SK-N-SH treated with all-trans-retinoic acid at 6 μM for 48 hours (cell line): ENCODE data around the gene TNFAIP8.

Experiments used
- PATZ1 ChIP-seq: fragments of 250-450 bp; sonication (Bioruptor Pico); IDR thresholded peaks from 2 replicates; pipeline ENCODE4 v1.8.0; 2020; ENCODE audit warnings: mild to moderate bottlenecking, moderate library complexity, borderline replicate concordance
- RARB ChIP-seq: fragments of 250-450 bp; sonication (Bioruptor Pico); IDR thresholded peaks from 2 replicates; pipeline ENCODE4 v1.8.0; 2021; ENCODE audit warnings: mild to moderate bottlenecking, moderate library complexity
- ZFP3 ChIP-seq: fragments of 250-450 bp; sonication (Bioruptor Pico); IDR thresholded peaks from 2 replicates; pipeline ENCODE4 v1.5.0; 2020; ENCODE audit warnings: mild to moderate bottlenecking, moderate library complexity
- ZNF565 ChIP-seq: fragments of 450-650 bp; formaldehyde crosslinking; conservative IDR thresholded peaks from 2 replicates; pipeline ENCODE4 v1.5.0; 2020; ENCODE audit warnings: low read depth, mild to moderate bottlenecking, moderate library complexity

DNA sequence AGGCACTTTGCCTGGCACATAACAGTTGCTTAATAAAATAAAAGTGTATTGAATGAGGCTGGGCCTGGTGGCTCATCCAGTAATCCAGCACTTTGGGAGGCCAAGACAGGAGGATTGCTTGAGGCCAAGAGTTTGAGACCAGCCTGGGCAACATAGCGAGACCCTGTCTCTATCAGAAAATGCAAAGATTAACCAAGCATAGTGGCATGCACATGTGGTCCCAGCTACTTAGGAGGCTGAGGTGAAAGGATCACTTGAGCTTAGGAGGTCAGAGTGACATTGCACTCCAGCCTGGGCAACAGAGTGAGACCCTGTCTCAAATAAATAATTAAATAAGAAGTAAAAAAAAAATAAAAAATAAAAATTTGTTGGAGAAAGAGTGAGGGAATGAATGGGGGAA is 21.2 kb downstream of the TNFAIP8 start:
- TF ChIP-seq PATZ1 (CRISPR knock-in tag): no peak
- no peak for TF ChIP-seq ZNF565
- TF ChIP-seq ZFP3 (CRISPR knock-in tag): no peak
- no peak for TF ChIP-seq RARB (CRISPR knock-in tag)
